Panc1 (cell line): ENCODE results near the gene NRGN. TPM values are rescaled to one million over a fixed set of nuclear protein-coding genes. Genes with fewer than 3 reads are reported as not detected.

Source experiments
- ATAC-seq: fragments of 200-7000 bp; cut with Tn5 transposase; 2 replicates; pipeline ENCODE4 v1.9.1; 2020; ENCODE audit warnings: mild to moderate bottlenecking, moderate library complexity
- BruUV-seq: library from RNA; stranded (reverse); fragments of 400-500 nt; replicated peaks from 2 replicates; lab custom pipeline; 2021; lab: Mats Ljungman, UMichigan
- CTCF ChIA-PET: fragments of 300-600 bp; sonication (Branson Sonifier 250); formaldehyde crosslinking; loops from one replicate; lab custom pipeline; 2022; ENCODE audit warnings: antibody characterized with exemption; lab: Charles Lee
- POLR2A ChIA-PET: fragments of 300-600 bp; sonication (Branson Sonifier 250); formaldehyde crosslinking; loops from one replicate; lab custom pipeline; 2022; ENCODE audit warnings: antibody characterized with exemption; lab: Charles Lee
- DNase-seq: peaks from one replicate; pipeline ENCODE4 v3.0.0-alpha.2; 2010; ENCODE audit warnings: low read depth, low spot score
- H3K27ac ChIP-seq: 2 replicates; pipeline ENCODE4 v1.5.1; 2011; ENCODE audit warnings: mild to moderate bottlenecking, low read length, inconsistent platforms
- H3K27me3 ChIP-seq: fragments of 200-500 bp; sonication (Bioruptor generic); 2 replicates; pipeline ENCODE4 v1.6.0; 2014; ENCODE audit warnings: low read length, inconsistent platforms; ENCODE audit not compliant: control insufficient read depth, insufficient read depth
- H3K36me3 ChIP-seq: fragments of 200-500 bp; sonication (Bioruptor generic); 2 replicates; pipeline ENCODE4 v1.5.1; 2014; ENCODE audit warnings: inconsistent platforms, mild to moderate bottlenecking, low read length, moderate library complexity; ENCODE audit not compliant: control insufficient read depth, insufficient read depth
- H3K4me1 ChIP-seq: 2 replicates; pipeline ENCODE4 v1.5.1; 2011; ENCODE audit warnings: inconsistent platforms, mild to moderate bottlenecking, low read length, moderate library complexity; ENCODE audit not compliant: control insufficient read depth, insufficient read depth
- H3K4me3 ChIP-seq, 2 experiments: 2 replicates each; pipeline ENCODE4 v1.5.1; 2011 to 2012; ENCODE audit warnings: low read depth in 2 of 2, low read length in 2 of 2, mild to moderate bottlenecking in 2 of 2, inconsistent platforms in 1 of 2, moderate library complexity in 1 of 2
- H3K9me3 ChIP-seq: fragments of 200-500 bp; sonication (Bioruptor generic); 2 replicates; pipeline ENCODE4 v1.5.1; 2014; ENCODE audit warnings: low read depth, mild to moderate bottlenecking, inconsistent platforms, low read length, moderate library complexity; ENCODE audit not compliant: control insufficient read depth, insufficient read depth
- POLR2AphosphoS5 ChIP-seq: IDR thresholded peaks from 2 replicates; pipeline ENCODE4 v1.6.1; 2012; ENCODE audit warnings: mild to moderate bottlenecking, low read depth, low read length, moderate library complexity
- SIN3A ChIP-seq: IDR thresholded peaks from 2 replicates; pipeline ENCODE4 v1.6.1; 2012; ENCODE audit warnings: low read depth, mild to moderate bottlenecking, low read length, moderate library complexity, borderline replicate concordance; ENCODE audit not compliant: insufficient read depth
- TCF7L2 ChIP-seq: IDR thresholded peaks from 2 replicates; pipeline ENCODE4 v1.6.1; 2011; ENCODE audit warnings: mild to moderate bottlenecking, low read depth, low read length, inconsistent platforms
- in situ Hi-C: cut with HindIII; loops from 2 replicates; pipeline ENCODE4 v1.10.0; 2016; ENCODE audit warnings: low sequenced_read_pairs, low pct_unique_long_range_greater_than_20kb
- intact Hi-C: fragments of 100-400 bp; cut with micrococcal nuclease; formaldehyde crosslinking; loops from one replicate; pipeline ENCODE4 v1.10.0; 2022; ENCODE audit not compliant: unreplicated experiment
- total RNA-seq: library from RNA; stranded (reverse); gene quantifications from one replicate; pipeline ENCODE4 v1.2.1, GENCODE V29; 2021; ENCODE audit not compliant: unreplicated experiment
- TF ChIP-seq, protein P1 (sequence below), 2 experiments: IDR thresholded peaks; 2 replicates each; pipeline ENCODE4 v1.6.1; 2011 to 2012; ENCODE audit warnings: low read depth in 2 of 2, control low read depth in 1 of 2, low read length in 1 of 2, mild to moderate bottlenecking in 1 of 2, moderate library complexity in 1 of 2; ENCODE audit not compliant: insufficient read depth in 1 of 2
- TF ChIP-seq, protein P2 (sequence below): fragments of 450-650 bp; IDR thresholded peaks from 2 replicates; pipeline ENCODE4 v1.5.1; 2017; ENCODE audit warnings: mild to moderate bottlenecking

Gene NRGN
- total RNA-seq, 1 experiment from 2014 or later, result 5.7 TPM

DNA sequence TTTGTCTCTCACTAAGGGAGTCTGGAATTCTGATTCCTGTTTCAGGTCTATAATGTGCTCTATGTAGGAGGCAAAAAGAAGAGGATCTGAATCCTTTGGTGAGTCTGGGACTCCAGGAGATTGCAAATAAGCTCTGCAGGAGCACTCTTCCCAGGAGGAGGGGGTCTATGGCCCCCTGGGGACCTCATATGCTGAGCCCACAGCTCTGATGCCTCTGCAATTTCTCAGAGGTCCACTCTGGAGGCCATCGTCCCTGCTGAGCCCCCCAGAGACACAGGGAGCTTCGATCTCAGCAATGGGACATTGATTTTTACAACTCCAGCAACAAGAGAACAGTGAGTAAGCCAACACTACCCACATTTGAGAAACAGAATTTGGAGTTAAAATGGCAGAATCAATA is 20.2 kb upstream of the NRGN start:
- no peak for TF ChIP-seq SIN3A
- no peak for TF ChIP-seq TCF7L2
- no peak for TF ChIP-seq POLR2AphosphoS5
- TF ChIP-seq, protein P1, sequence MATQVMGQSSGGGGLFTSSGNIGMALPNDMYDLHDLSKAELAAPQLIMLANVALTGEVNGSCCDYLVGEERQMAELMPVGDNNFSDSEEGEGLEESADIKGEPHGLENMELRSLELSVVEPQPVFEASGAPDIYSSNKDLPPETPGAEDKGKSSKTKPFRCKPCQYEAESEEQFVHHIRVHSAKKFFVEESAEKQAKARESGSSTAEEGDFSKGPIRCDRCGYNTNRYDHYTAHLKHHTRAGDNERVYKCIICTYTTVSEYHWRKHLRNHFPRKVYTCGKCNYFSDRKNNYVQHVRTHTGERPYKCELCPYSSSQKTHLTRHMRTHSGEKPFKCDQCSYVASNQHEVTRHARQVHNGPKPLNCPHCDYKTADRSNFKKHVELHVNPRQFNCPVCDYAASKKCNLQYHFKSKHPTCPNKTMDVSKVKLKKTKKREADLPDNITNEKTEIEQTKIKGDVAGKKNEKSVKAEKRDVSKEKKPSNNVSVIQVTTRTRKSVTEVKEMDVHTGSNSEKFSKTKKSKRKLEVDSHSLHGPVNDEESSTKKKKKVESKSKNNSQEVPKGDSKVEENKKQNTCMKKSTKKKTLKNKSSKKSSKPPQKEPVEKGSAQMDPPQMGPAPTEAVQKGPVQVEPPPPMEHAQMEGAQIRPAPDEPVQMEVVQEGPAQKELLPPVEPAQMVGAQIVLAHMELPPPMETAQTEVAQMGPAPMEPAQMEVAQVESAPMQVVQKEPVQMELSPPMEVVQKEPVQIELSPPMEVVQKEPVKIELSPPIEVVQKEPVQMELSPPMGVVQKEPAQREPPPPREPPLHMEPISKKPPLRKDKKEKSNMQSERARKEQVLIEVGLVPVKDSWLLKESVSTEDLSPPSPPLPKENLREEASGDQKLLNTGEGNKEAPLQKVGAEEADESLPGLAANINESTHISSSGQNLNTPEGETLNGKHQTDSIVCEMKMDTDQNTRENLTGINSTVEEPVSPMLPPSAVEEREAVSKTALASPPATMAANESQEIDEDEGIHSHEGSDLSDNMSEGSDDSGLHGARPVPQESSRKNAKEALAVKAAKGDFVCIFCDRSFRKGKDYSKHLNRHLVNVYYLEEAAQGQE (IDR thresholded peaks at IDR 0.05; ENCODE audit: insufficient read depth in 1 of 2, low read depth in 2 of 2, low read length in 1 of 2), result no peak
- TF ChIP-seq, protein P2, sequence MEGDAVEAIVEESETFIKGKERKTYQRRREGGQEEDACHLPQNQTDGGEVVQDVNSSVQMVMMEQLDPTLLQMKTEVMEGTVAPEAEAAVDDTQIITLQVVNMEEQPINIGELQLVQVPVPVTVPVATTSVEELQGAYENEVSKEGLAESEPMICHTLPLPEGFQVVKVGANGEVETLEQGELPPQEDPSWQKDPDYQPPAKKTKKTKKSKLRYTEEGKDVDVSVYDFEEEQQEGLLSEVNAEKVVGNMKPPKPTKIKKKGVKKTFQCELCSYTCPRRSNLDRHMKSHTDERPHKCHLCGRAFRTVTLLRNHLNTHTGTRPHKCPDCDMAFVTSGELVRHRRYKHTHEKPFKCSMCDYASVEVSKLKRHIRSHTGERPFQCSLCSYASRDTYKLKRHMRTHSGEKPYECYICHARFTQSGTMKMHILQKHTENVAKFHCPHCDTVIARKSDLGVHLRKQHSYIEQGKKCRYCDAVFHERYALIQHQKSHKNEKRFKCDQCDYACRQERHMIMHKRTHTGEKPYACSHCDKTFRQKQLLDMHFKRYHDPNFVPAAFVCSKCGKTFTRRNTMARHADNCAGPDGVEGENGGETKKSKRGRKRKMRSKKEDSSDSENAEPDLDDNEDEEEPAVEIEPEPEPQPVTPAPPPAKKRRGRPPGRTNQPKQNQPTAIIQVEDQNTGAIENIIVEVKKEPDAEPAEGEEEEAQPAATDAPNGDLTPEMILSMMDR, result no peak
- H3K4me1 ChIP-seq, result peaks cover 10% of the 10 kb centered on the region; the same call in 1 of the 2 replicates
- H3K9me3 ChIP-seq, result no peaks in the 10 kb centered on the region
- CTCF ChIA-PET, result interaction anchor here (0.6 kb wide), 1 partner anchor 44 kb away, joined by 8 read pairs; no protein-coding TSS in a partner anchor
- H3K4me3 ChIP-seq, result no peak overlapping the region
- H3K27me3 ChIP-seq, result peaks cover 65% of the 10 kb centered on the region
- ATAC-seq (no peak), DNase-seq (no peak)
- H3K27ac ChIP-seq, result no peak overlapping the region
- BruUV-seq, result no TSS peak
- intact Hi-C loops, result no loop called here
- in situ Hi-C loops, result no loop called here
- H3K36me3 ChIP-seq, result no peaks in the 10 kb centered on the region
- POLR2A ChIA-PET, result no interaction called here

DNA sequence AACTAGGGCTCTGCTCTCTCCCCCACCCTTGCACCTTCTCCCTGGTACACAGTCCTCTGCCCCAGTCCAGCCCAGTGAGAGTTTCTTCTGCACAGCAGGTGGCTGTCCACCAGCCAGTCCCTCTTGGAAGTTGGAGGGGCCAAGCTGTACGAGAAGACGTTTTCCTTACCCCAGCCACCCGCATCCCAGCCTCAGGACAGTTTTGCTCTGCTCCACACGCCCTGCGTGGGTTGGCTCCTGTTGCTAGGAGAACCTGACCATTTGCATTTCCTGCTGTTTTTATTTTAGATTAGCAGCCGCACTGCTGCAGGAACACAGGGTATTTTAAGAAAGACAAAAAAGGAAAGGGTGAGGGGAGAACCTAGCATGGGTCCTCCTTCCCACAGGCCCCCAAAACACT is 17.6 kb upstream of the NRGN start:
- Histone ChIP-seq H3K36me3 (no peaks in the 10 kb centered on the region), H3K4me1 (peaks cover 10% of the 10 kb centered on the region; the same call in 1 of the 2 replicates), H3K4me3 (no peak overlapping the region), H3K27ac (no peak overlapping the region), H3K27me3 (peaks cover 61% of the 10 kb centered on the region), H3K9me3 (no peaks in the 10 kb centered on the region)
- no peak for DNase-seq
- in situ Hi-C loops, result no loop called here
- no peak for TF ChIP-seq POLR2AphosphoS5
- TF ChIP-seq, protein P1 (IDR thresholded peaks at IDR 0.05; ENCODE audit: insufficient read depth in 1 of 2, low read depth in 2 of 2, low read length in 1 of 2), result no peak
- CTCF ChIA-PET, result interaction anchor here (0.6 kb wide), 1 partner anchor 114 kb away, joined by 3 read pairs; no protein-coding TSS in a partner anchor
- POLR2A ChIA-PET, result no interaction called here
- ATAC-seq, result no peak
- no TSS peak for BruUV-seq
- intact Hi-C loops, result no loop called here
